ENCODE measurements around the gene HFE. TPM values are rescaled to one million over a fixed set of nuclear protein-coding genes. Genes with fewer than 3 reads are reported as not detected.
A peak's percentile ranks its signal among the peaks of the same experiment; 100 is the strongest.
"Not testable (repeated sequence)": the region's sequence is repeated elsewhere in the genome, so short reads cannot be mapped to it uniquely, and the experiment has no call there.

Gene HFE
- total RNA-seq, 2 donors from 2014 or later: 1.7 to 2.1 TPM

GRCh38 chr6:26113570-26113969, 26.3 kb downstream of the HFE start:
- H3K4me3 Mint-ChIP-seq: no peak overlapping the region
- no peak overlapping the region for H3K27ac Mint-ChIP-seq
- no peaks in the 10 kb centered on the region for H3K36me3 Mint-ChIP-seq (ENCODE audit: low read depth)
- no peaks in the 10 kb centered on the region for H3K27me3 Mint-ChIP-seq
- H3K4me1 Mint-ChIP-seq: no peaks in the 10 kb centered on the region
- no peaks in the 10 kb centered on the region for H3K9me3 Mint-ChIP-seq
- no peak for ATAC-seq (replicated peaks)

GRCh38 chr6:26115226-26115625, 28.0 kb downstream of the HFE start:
- Mint-ChIP-seq H3K27ac (no peak overlapping the region), H3K4me3 (no peak overlapping the region), H3K4me1 (no peaks in the 10 kb centered on the region), H3K9me3 (no peaks in the 10 kb centered on the region), H3K36me3 (ENCODE audit: low read depth) (no peaks in the 10 kb centered on the region), H3K27me3 (no peaks in the 10 kb centered on the region)
- ATAC-seq (replicated peaks): no peak

- Mint-ChIP-seq H3K9me3 (peaks cover under 1% of the 10 kb centered on the region), H3K27ac (no peak overlapping the region), H3K27me3 (no peaks in the 10 kb centered on the region), H3K4me3 (no peak overlapping the region), H3K36me3 (ENCODE audit: low read depth) (no peaks in the 10 kb centered on the region), H3K4me1 (peaks cover under 1% of the 10 kb centered on the region)
- no peak for ATAC-seq (replicated peaks)
Measured at GRCh38 chr6:26116267-26116666, 29.0 kb downstream of the HFE start.

DNA sequence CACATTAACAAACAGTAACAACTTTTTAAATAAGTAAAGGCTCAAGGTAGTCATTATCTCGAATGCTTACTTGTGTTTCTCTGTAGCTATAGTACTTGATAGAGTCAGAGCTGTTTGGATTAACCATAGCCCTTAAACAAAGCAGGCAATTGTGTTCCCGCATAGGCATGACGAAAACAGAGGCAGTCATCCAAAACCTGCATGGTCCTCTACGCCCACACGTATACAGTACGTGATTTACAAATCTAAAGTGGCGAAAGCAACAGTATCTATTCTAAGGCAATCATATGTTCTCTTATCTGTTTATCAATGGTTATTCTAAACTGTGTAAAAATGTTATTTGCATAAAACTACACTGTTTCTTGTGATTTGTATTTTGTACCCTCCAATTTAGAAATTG, 31.8 kb downstream of the HFE start:
- no peak for ATAC-seq (replicated peaks)
- no peak overlapping the region for H3K4me3 Mint-ChIP-seq
- H3K9me3 Mint-ChIP-seq: peaks cover 3% of the 10 kb centered on the region
- H3K36me3 Mint-ChIP-seq (ENCODE audit: low read depth): peaks cover 17% of the 10 kb centered on the region
- H3K27me3 Mint-ChIP-seq: no peaks in the 10 kb centered on the region
- H3K27ac Mint-ChIP-seq: no peak overlapping the region
- peaks cover 16% of the 10 kb centered on the region for H3K4me1 Mint-ChIP-seq

GRCh38 chr6:26120115-26120514, 32.9 kb downstream of the HFE start:
- not testable (repeated sequence) for H3K4me3 Mint-ChIP-seq; H3K27ac Mint-ChIP-seq; H3K9me3 Mint-ChIP-seq; H3K27me3 Mint-ChIP-seq; ATAC-seq (replicated peaks)
- peaks cover 16% of the 10 kb centered on the region for H3K4me1 Mint-ChIP-seq
- peaks cover 28% of the 10 kb centered on the region for H3K36me3 Mint-ChIP-seq (ENCODE audit: low read depth)

DNA sequence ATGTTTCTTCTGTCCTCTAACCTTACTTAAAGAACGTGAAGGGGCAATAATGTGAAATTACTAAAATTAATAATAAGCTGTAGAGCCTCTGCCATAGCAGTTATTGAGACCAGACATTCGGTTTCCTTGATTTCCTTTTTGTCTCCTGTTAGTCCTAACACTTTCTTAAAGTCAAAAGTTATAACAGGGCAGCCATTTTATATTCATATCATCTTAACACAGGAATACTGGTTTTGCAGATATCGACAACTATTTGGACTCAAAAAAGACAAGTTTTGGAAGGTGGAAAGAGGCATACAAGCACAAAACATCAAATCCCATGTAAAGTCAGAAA, 33.5 kb downstream of the HFE start:
- H3K27ac Mint-ChIP-seq: peak overlapping the region; percentile 82
- peaks cover 16% of the 10 kb centered on the region for H3K4me1 Mint-ChIP-seq
- H3K36me3 Mint-ChIP-seq (ENCODE audit: low read depth): peaks cover 33% of the 10 kb centered on the region
- peaks cover 3% of the 10 kb centered on the region for H3K9me3 Mint-ChIP-seq
- ATAC-seq (replicated peaks): no peak
- H3K27me3 Mint-ChIP-seq: no peaks in the 10 kb centered on the region
- H3K4me3 Mint-ChIP-seq: peak overlapping the region; percentile 96

GRCh38 chr6:26121141-26122004, 34.1 kb downstream of the HFE start:
- H3K4me1 Mint-ChIP-seq: peaks cover 16% of the 10 kb centered on the region
- peaks cover 39% of the 10 kb centered on the region for H3K36me3 Mint-ChIP-seq (ENCODE audit: low read depth)
- H3K9me3 Mint-ChIP-seq: peaks cover 3% of the 10 kb centered on the region
- H3K4me3 Mint-ChIP-seq: peak overlapping the region; percentile 96
- no peak for ATAC-seq (replicated peaks)
- H3K27me3 Mint-ChIP-seq: no peaks in the 10 kb centered on the region
- H3K27ac Mint-ChIP-seq: peak overlapping the region; percentile 82

GRCh38 chr6:26122005-26122388, 34.8 kb downstream of the HFE start:
- Mint-ChIP-seq H3K27ac (peak overlapping the region; percentile 98), H3K4me3 (peak overlapping the region; percentile 96), H3K27me3 (no peaks in the 10 kb centered on the region), H3K36me3 (ENCODE audit: low read depth) (peaks cover 45% of the 10 kb centered on the region), H3K9me3 (peaks cover 3% of the 10 kb centered on the region), H3K4me1 (peaks cover 22% of the 10 kb centered on the region)
- ATAC-seq (replicated peaks): no peak

- peak overlapping the region; percentile 98 for H3K27ac Mint-ChIP-seq
- H3K9me3 Mint-ChIP-seq: peaks cover 3% of the 10 kb centered on the region
- H3K4me1 Mint-ChIP-seq: peaks cover 25% of the 10 kb centered on the region
- H3K4me3 Mint-ChIP-seq: peak overlapping the region; percentile 96
- H3K36me3 Mint-ChIP-seq (ENCODE audit: low read depth): peaks cover 49% of the 10 kb centered on the region
- no peak for ATAC-seq (replicated peaks)
- H3K27me3 Mint-ChIP-seq: no peaks in the 10 kb centered on the region
Measured at GRCh38 chr6:26122402-26122792, 35.2 kb downstream of the HFE start.

- peak; percentile 77 for ATAC-seq (replicated peaks)
- Mint-ChIP-seq H3K27ac (peak overlapping the region; percentile 98), H3K9me3 (peaks cover 3% of the 10 kb centered on the region), H3K4me3 (peak overlapping the region; percentile 96), H3K4me1 (peaks cover 25% of the 10 kb centered on the region), H3K27me3 (no peaks in the 10 kb centered on the region), H3K36me3 (ENCODE audit: low read depth) (peaks cover 56% of the 10 kb centered on the region)
Measured at GRCh38 chr6:26122793-26123674, 35.8 kb downstream of the HFE start.

DNA sequence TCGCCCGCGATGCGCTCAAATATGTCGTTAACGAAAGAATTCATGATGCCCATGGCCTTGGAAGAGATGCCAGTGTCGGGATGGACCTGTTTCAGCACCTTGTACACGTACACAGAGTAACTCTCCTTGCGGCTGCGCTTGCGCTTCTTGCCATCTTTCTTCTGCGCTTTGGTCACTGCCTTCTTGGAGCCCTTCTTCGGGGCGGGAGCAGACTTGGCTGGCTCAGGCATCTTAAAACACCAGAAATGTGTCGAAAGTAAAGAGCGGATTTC, 36.4 kb downstream of the HFE start:
- Mint-ChIP-seq H3K9me3 (peaks cover 3% of the 10 kb centered on the region), H3K27me3 (no peaks in the 10 kb centered on the region), H3K27ac (peak overlapping the region; percentile 98), H3K36me3 (ENCODE audit: low read depth) (peaks cover 62% of the 10 kb centered on the region), H3K4me1 (peaks cover 25% of the 10 kb centered on the region), H3K4me3 (peak overlapping the region; percentile 96)
- ATAC-seq (replicated peaks): no peak

GRCh38 chr6:26123947-26124780, 36.9 kb downstream of the HFE start:
- H3K27me3 Mint-ChIP-seq: no peaks in the 10 kb centered on the region
- peaks cover 3% of the 10 kb centered on the region for H3K9me3 Mint-ChIP-seq
- H3K4me1 Mint-ChIP-seq: peaks cover 25% of the 10 kb centered on the region
- H3K27ac Mint-ChIP-seq: peak overlapping the region; percentile 98
- H3K4me3 Mint-ChIP-seq: peak overlapping the region; percentile 96
- ATAC-seq (replicated peaks): peak; percentile 84
- peaks cover 64% of the 10 kb centered on the region for H3K36me3 Mint-ChIP-seq (ENCODE audit: low read depth)

DNA sequence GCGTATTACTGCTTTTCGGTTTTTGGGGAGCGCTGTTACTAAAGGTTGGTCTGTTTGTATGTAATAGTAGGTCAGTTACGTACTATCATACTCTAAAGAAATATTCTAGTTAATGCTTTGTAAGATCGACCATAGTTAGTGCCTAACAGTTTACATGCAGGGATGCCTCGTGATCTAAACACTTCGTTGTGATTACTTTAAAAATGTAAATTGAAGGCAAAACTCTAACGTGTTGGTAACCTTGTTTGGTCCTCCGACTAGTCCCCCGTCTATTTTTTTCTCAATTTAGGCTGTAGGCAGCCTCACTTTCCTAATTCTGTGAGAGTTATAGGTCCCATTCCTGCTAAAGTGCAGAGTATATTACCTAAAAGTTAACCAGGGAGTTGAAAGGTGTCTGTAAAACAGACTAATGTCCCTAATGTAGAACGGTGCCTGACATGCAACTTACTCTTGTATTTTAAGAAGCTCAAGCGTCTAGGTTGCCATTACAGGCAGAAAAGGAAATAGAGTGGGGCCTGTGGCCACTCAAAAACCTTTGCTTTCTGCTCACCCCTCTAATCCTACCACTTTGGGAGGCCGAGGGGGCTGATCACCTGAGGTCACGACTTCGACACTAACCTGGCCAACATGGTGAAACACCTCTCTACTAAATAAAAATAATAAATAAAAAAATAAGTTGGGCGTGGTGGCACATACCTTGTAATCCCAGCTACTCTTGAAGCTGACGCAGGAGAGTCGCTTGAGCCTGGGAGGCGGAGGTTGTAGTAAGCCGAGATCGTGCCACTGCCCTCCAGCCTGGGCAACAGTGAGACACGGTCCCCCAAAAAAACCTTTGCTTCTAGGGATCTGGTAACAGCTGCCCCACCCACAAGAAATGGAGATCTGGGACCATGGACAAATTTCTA, 37.8 kb downstream of the HFE start:
- Mint-ChIP-seq H3K27ac (peak overlapping the region; percentile 98), H3K4me3 (peak overlapping the region; percentile 96), H3K9me3 (peaks cover 3% of the 10 kb centered on the region), H3K4me1 (peaks cover 25% of the 10 kb centered on the region), H3K27me3 (no peaks in the 10 kb centered on the region), H3K36me3 (ENCODE audit: low read depth) (peaks cover 71% of the 10 kb centered on the region)
- no peak for ATAC-seq (replicated peaks)
